ENCODE data around the gene HNRNPA2B1.

GRCh38 chr7:26198133-26198780 lies 2.3 kb downstream of the HNRNPA2B1 start:
- TF ChIP-seq GATA3 (IDR thresholded peaks at IDR 0.05; ENCODE audit: low read depth, low read length): no peak
- TF ChIP-seq GATA2 (IDR thresholded peaks at IDR 0.05; ENCODE audit: low read depth, low read length): no peak

Data from SH-SY5Y (cell line).